Uterus (tissue), 4 donors: ENCODE measurements around the gene UBXN4. TPM values are rescaled to one million over a fixed set of nuclear protein-coding genes. Genes with fewer than 3 reads are reported as not detected.
"Not testable (repeated sequence)": the region's sequence is repeated elsewhere in the genome, so short reads cannot be mapped to it uniquely, and the experiment has no call there.

ENCODE experiments used
- DNase-seq, 2 donors: peaks; one replicate each; pipeline ENCODE4 v3.0.0-alpha.2; 2019 to 2020
- H3K27ac ChIP-seq, 2 donors: fragments of 200-600 bp; sonication (generic); 1 replicate in 1 of 2; 2 replicates in 1 of 2; pipeline ENCODE4 v1.5.1; 2016 to 2018
- H3K27me3 ChIP-seq, 2 donors: fragments of 200-600 bp; sonication (generic); one replicate each; pipeline ENCODE4 v1.5.1; 2018 to 2019; ENCODE audit warnings: control low read depth in 1 of 2
- H3K36me3 ChIP-seq, 2 donors: fragments of 200-600 bp; sonication (generic); one replicate each; pipeline ENCODE4 v1.5.1; 2019; ENCODE audit warnings: control low read depth in 1 of 2
- H3K4me1 ChIP-seq, 2 donors: fragments of 200-600 bp; sonication (generic); one replicate each; pipeline ENCODE4 v1.5.1; 2018 to 2019; ENCODE audit warnings: control low read depth in 1 of 2
- H3K4me3 ChIP-seq, 2 donors: fragments of 200-600 bp; sonication (generic); 1 replicate in 1 of 2; 2 replicates in 1 of 2; pipeline ENCODE4 v1.5.1; 2018 to 2019; ENCODE audit warnings: mild to moderate bottlenecking in 1 of 2
- H3K9me3 ChIP-seq, 2 donors: fragments of 200-600 bp; sonication (generic); one replicate each; pipeline ENCODE4 v1.5.1; 2019; ENCODE audit warnings: control low read depth in 1 of 2
- POLR2A ChIP-seq, 2 donors: fragments of 450-650 bp; IDR thresholded peaks; one replicate each; pipeline ENCODE4 v1.6.1; 2016; ENCODE audit warnings: antibody characterized with exemption in 2 of 2, mild to moderate bottlenecking in 1 of 2, moderate library complexity in 1 of 2
- intact Hi-C: fragments of 100-400 bp; cut with DNase I; formaldehyde crosslinking; loops from one replicate; pipeline ENCODE4 v1.15.1; 2023; ENCODE audit warnings: low total_unique reads
- total RNA-seq, 4 donors: library from RNA; depleted of rRNA in 3 of 4; stranded (reverse); fragments of >200 nt in 3 of 4; gene quantifications; one replicate each; pipeline versions ENCODE4 v1.1.0 to v1.2.4, GENCODE V29; 2014 to 2023
- TF ChIP-seq, protein P1 (sequence below), 4 experiments: fragments of 200-600 bp in 2 of 4; fragments of 450-650 bp in 2 of 4; sonication (generic) in 2 of 4; IDR thresholded peaks; one replicate each; pipeline ENCODE4 v1.5.1; 2016 to 2019; ENCODE audit warnings: antibody characterized with exemption in 4 of 4, mild to moderate bottlenecking in 2 of 4, moderate library complexity in 1 of 4
- donor health status: DM: yes; HTN: yes; CAD: no.

Gene UBXN4
- total RNA-seq, 4 donors from 2014 or later, result 24.7 to 116 (median 71.4) TPM

DNA sequence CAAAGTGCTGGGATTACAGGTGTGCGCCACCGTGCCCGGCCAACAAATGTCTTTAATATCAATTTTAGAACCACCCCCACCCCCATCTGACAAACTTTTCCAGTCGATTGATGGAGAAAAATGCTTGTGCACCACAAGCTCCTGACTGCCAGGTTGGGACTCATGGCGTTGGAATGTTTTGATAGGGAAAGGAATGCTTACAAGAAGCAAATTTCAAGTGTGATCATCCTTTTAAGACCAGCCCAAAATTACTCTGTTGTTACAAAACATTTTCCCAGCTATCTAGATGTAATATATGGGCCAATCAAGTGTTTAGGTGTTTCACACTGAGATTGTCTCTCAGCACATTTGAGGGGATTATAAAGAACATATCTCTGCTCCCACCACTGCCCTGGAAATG lies 45.2 kb downstream of the UBXN4 start:
- no peak overlapping the region for H3K4me3 ChIP-seq
- H3K27me3 ChIP-seq, result no peaks in the 10 kb centered on the region
- intact Hi-C loops, result no loop called here
- DNase-seq, result no peak
- H3K9me3 ChIP-seq, result no peaks in the 10 kb centered on the region
- no peak for TF ChIP-seq POLR2A (IDR thresholded peaks at IDR 0.05)
- TF ChIP-seq, protein P1, sequence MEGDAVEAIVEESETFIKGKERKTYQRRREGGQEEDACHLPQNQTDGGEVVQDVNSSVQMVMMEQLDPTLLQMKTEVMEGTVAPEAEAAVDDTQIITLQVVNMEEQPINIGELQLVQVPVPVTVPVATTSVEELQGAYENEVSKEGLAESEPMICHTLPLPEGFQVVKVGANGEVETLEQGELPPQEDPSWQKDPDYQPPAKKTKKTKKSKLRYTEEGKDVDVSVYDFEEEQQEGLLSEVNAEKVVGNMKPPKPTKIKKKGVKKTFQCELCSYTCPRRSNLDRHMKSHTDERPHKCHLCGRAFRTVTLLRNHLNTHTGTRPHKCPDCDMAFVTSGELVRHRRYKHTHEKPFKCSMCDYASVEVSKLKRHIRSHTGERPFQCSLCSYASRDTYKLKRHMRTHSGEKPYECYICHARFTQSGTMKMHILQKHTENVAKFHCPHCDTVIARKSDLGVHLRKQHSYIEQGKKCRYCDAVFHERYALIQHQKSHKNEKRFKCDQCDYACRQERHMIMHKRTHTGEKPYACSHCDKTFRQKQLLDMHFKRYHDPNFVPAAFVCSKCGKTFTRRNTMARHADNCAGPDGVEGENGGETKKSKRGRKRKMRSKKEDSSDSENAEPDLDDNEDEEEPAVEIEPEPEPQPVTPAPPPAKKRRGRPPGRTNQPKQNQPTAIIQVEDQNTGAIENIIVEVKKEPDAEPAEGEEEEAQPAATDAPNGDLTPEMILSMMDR (IDR thresholded peaks at IDR 0.05), result no peak
- no peaks in the 10 kb centered on the region for H3K36me3 ChIP-seq
- no peak overlapping the region for H3K27ac ChIP-seq
- H3K4me1 ChIP-seq, result no peaks in the 10 kb centered on the region

DNA sequence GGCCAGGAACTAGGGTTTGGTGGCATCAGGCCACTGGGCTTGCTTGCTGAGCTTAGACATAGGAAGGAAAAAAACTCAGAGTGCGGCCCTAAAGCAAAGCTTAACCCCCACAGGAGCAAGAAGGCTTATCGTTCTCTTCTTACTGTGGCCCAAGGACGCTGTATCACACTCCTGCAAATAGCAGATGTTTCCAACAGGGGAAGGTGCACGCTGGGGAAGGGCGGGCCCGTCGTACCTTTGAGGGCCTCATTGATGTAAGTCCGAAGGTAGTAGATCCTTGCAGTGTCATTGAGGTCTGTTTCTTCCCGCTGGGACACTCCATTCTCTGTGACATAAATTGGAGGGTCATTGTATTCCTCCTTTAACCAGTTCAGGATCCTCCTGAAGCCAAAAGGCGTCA lies 48.8 kb downstream of the UBXN4 start:
- DNase-seq, result no peak
- Histone ChIP-seq H3K36me3 (no peaks in the 10 kb centered on the region), H3K4me3 (no peak overlapping the region), H3K27ac (no peak overlapping the region), H3K9me3 (no peaks in the 10 kb centered on the region), H3K27me3 (no peaks in the 10 kb centered on the region), H3K4me1 (no peaks in the 10 kb centered on the region)
- intact Hi-C loops, result no loop called here
- TF ChIP-seq POLR2A (IDR thresholded peaks at IDR 0.05), result no peak
- TF ChIP-seq, protein P1 (IDR thresholded peaks at IDR 0.05), result no peak

DNA sequence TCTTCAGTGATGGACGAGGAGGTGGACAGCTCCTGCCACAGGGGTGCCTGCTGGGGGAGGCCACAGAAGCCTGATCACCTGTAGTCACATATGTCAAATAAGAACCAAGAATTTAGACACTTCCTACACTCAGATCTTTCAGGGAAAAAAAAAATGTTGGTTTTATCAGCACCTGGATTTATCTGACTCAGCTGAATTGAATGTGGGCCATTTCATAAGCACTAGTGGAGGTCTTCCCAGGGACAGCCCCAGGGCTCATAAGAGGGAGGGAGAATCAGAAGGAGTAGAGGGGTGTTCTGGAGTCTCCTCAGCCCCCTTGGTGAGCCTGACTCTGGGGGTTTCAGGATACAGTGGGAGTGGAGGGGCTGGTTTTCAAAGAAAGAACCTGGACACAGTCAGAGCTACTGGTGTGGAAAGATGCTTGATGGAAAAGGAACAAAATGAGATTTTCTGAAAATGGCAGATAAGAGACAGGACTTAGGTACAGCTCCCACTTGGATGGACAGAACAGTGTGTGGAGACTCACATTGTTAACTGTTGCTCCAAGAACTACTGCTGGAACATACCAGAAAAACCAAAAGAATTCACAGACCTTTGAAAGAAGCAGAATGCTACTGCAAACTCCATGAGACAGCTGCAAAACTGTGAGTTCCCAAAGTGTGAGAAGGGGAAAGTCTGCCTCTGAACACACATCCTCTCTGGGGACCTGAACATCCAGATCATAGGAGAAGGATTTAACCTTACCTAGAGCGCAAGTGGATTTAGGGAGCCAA lies 49.9 kb downstream of the UBXN4 start:
- no peak for DNase-seq
- no peak overlapping the region for H3K27ac ChIP-seq
- no peaks in the 10 kb centered on the region for H3K27me3 ChIP-seq
- no peak overlapping the region for H3K4me3 ChIP-seq
- intact Hi-C loops, result no loop called here
- H3K9me3 ChIP-seq, result no peaks in the 10 kb centered on the region
- no peak for TF ChIP-seq POLR2A (IDR thresholded peaks at IDR 0.05)
- TF ChIP-seq, protein P1 (IDR thresholded peaks at IDR 0.05), result no peak
- H3K4me1 ChIP-seq, result no peaks in the 10 kb centered on the region
- H3K36me3 ChIP-seq, result no peaks in the 10 kb centered on the region

DNA sequence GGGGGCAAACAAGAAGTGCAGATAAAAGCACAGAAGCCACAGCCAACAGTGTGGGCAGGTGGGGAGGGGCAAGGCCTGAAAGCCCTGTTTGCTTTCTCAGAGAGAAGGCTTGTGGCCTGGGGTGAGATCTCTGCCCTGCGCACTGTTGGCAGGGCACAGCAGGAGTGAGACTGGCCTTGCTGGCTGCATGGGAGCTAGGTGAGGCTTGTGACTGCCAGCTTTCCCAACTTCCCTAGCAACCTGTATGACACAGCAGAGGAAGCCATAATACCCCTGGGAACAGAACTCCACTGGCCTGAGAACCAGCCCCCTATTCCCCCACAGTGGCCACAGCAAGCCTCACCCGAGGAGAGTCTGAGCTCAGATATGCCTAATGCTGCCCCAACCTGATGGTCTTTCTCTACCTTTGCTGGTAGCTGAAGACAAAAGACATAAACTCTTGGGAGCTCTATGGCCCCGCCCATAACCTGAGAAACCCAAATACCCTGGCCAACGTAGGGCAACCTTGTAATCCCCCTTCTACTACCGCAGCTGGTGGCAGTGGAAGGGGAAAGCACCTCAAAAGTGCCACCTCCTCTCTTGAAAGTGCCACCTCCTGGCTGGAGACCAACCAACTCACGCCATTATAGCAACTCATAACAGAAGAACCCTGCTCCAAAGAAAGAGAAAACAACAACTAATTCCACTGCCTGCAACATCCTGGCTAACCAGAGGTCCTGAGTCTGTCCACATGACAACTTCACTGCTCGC lies 50.9 kb downstream of the UBXN4 start:
- intact Hi-C loops, result no loop called here
- Histone ChIP-seq H3K4me3 (no peak overlapping the region), H3K27me3 (no peaks in the 10 kb centered on the region), H3K9me3 (no peaks in the 10 kb centered on the region), H3K36me3 (no peaks in the 10 kb centered on the region), H3K27ac (no peak overlapping the region), H3K4me1 (no peaks in the 10 kb centered on the region)
- no peak for DNase-seq
- no peak for TF ChIP-seq POLR2A (IDR thresholded peaks at IDR 0.05)
- TF ChIP-seq, protein P1 (IDR thresholded peaks at IDR 0.05), result no peak

DNA sequence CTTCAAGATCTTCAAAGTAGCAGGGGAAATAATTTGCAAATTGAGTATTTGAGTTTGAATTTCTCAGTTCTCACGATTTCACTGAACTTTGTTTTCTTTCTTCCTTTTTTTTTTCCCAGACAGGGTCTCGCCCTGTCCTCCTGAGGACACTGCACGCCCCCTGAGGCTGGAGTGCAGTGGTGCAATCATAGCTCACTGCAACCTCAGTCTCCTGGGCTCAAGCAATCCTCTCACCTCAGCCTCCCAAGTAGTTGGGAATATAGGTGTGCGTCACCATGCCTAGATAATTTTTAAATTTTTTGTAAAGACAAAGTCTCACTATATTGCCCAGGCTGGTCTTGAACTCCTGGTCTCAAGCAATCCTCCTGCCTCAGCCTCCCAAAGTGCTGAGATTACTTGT lies 54.0 kb downstream of the UBXN4 start:
- H3K9me3 ChIP-seq, intact Hi-C loops, H3K4me3 ChIP-seq, H3K36me3 ChIP-seq, H3K27me3 ChIP-seq, H3K4me1 ChIP-seq, H3K27ac ChIP-seq, DNase-seq: not testable (repeated sequence)
